Endothelial cell of umbilical vein (primary cell): ENCODE data around the gene KCNJ8. TPM values are rescaled to one million over a fixed set of nuclear protein-coding genes. Genes with fewer than 3 reads are reported as not detected.

Experiments used
- BruUV-seq: library from RNA; stranded (reverse); fragments of 400-500 nt; replicated peaks from 2 replicates; lab custom pipeline; 2021; lab: Mats Ljungman, UMichigan
- CTCF ChIA-PET: fragments of 300-600, 350-600 bp; sonication (Branson Sonifier 250); formaldehyde crosslinking; loops from one replicate; lab custom pipeline; 2021; ENCODE audit warnings: antibody characterized with exemption, inconsistent platforms; lab: Charles Lee
- POLR2A ChIA-PET: fragments of 300-600, 350-600 bp; sonication (Branson Sonifier 250); formaldehyde crosslinking; loops from one replicate; lab custom pipeline; 2021; ENCODE audit warnings: antibody characterized with exemption, inconsistent platforms; lab: Charles Lee
- DNase-seq: peaks from one replicate; pipeline ENCODE4 v3.0.0-alpha.2; 2011; ENCODE audit warnings: low read depth, low spot score
- FAIRE-seq: peaks from 2 replicates; lab custom pipeline; 2011; peaks lifted over from hg19 to GRCh38; lab: Jason Lieb, UNC
- H2AFZ ChIP-seq: 2 replicates; pipeline ENCODE4 v1.6.0; 2012; ENCODE audit warnings: low read depth, low read length, control low read depth, inconsistent platforms
- H3K27ac ChIP-seq: 2 replicates; pipeline ENCODE4 v1.5.1; 2011; ENCODE audit warnings: low read depth, mild to moderate bottlenecking, control low read depth, low read length, moderate library complexity; ENCODE audit not compliant: insufficient read depth
- H3K27me3 ChIP-seq, 2 experiments: 2 replicates each; pipeline versions ENCODE4 v1.6.0 to v1.6.1; 2011; ENCODE audit warnings: low read length in 2 of 2, mixed read lengths in 1 of 2; ENCODE audit not compliant: control insufficient read depth in 2 of 2, insufficient read depth in 2 of 2
- H3K36me3 ChIP-seq, 2 experiments: 2 replicates in 1 of 2; 3 replicates in 1 of 2; pipeline ENCODE4 v1.5.1; 2011; ENCODE audit warnings: low read length in 2 of 2, mild to moderate bottlenecking in 1 of 2, moderate library complexity in 1 of 2; ENCODE audit not compliant: control insufficient read depth in 2 of 2, insufficient read depth in 2 of 2; ENCODE audit errors: extremely low read depth in 1 of 2
- H3K4me1 ChIP-seq: 3 replicates; pipeline ENCODE4 v1.5.1; 2011; ENCODE audit warnings: mild to moderate bottlenecking, low read length; ENCODE audit not compliant: control insufficient read depth, insufficient read depth; ENCODE audit errors: extremely low read depth
- H3K4me2 ChIP-seq: 2 replicates; pipeline ENCODE4 v1.6.1; 2011; ENCODE audit warnings: low read length, control low read depth, mixed read lengths; ENCODE audit not compliant: insufficient read depth
- H3K4me3 ChIP-seq, 3 experiments: fragments of 200-600 bp in 1 of 3; sonication (generic), shearing (Covaris generic) in 1 of 3; replicated peaks in 1 of 3; 2 replicates each; pipeline ENCODE4 v1.5.1; 2011 to 2016; ENCODE audit warnings: control low read depth in 3 of 3, low read length in 3 of 3, mild to moderate bottlenecking in 2 of 3, inconsistent platforms in 1 of 3, low read depth in 1 of 3, moderate library complexity in 1 of 3; ENCODE audit not compliant: insufficient read depth in 1 of 3
- H3K79me2 ChIP-seq: 2 replicates; pipeline ENCODE4 v1.6.0; 2012; ENCODE audit warnings: low read length, inconsistent platforms; ENCODE audit not compliant: control insufficient read depth, insufficient read depth
- H3K9ac ChIP-seq: replicated peaks from 2 replicates; pipeline ENCODE3; 2011; ENCODE audit warnings: low read length, control low read depth; ENCODE audit not compliant: insufficient read depth; ENCODE audit errors: extremely low read depth
- H3K9me1 ChIP-seq: replicated peaks from 3 replicates; pipeline ENCODE4 v1.6.0; 2011; ENCODE audit warnings: mild to moderate bottlenecking, low read length; ENCODE audit not compliant: control insufficient read depth, insufficient read depth; ENCODE audit errors: extremely low read depth
- H3K9me3 ChIP-seq: replicated peaks from 2 replicates; pipeline ENCODE4 v1.5.1; 2012; ENCODE audit warnings: low read length, inconsistent platforms; ENCODE audit not compliant: control insufficient read depth, insufficient read depth
- H4K20me1 ChIP-seq: replicated peaks from 2 replicates; pipeline ENCODE3; 2011; ENCODE audit warnings: mild to moderate bottlenecking, low read length; ENCODE audit not compliant: control insufficient read depth, insufficient read depth; ENCODE audit errors: extremely low read depth
- CTCF ChIP-seq, 2 donors: IDR thresholded peaks; 1 replicate in 1 of 2; 2 replicates in 1 of 2; pipeline ENCODE4 v1.5.1; 2011; ENCODE audit warnings: low read length in 2 of 2, mild to moderate bottlenecking in 2 of 2, moderate library complexity in 2 of 2, control low read depth in 1 of 2, inconsistent platforms in 1 of 2, low read depth in 1 of 2; ENCODE audit not compliant: insufficient read depth in 1 of 2; ENCODE audit errors: extremely low read depth in 1 of 2
- EZH2 ChIP-seq: IDR thresholded peaks from 2 replicates; pipeline ENCODE4 v1.6.1; 2012; ENCODE audit warnings: borderline replicate concordance, low read depth, mild to moderate bottlenecking, moderate library complexity, low read length, inconsistent platforms; ENCODE audit not compliant: severe bottlenecking
- FOS ChIP-seq: IDR thresholded peaks from 2 replicates; pipeline ENCODE4 v1.6.1; 2011; ENCODE audit warnings: mild to moderate bottlenecking, low read length, moderate library complexity, borderline replicate concordance; ENCODE audit not compliant: insufficient read depth
- GATA2 ChIP-seq: IDR thresholded peaks from 2 replicates; pipeline ENCODE4 v1.7.0; 2011; ENCODE audit warnings: low read depth, mild to moderate bottlenecking, moderate library complexity, mixed read lengths, low read length; ENCODE audit not compliant: insufficient read length, insufficient read depth
- JUN ChIP-seq: IDR thresholded peaks from 2 replicates; pipeline ENCODE4 v1.6.1; 2011; ENCODE audit warnings: borderline replicate concordance, low read depth; ENCODE audit not compliant: insufficient read length, insufficient read depth
- MYC ChIP-seq: IDR thresholded peaks from one replicate; pipeline ENCODE4 v1.6.1; 2011; ENCODE audit warnings: mild to moderate bottlenecking, low read depth, low read length
- POLR2A ChIP-seq: IDR thresholded peaks from 2 replicates; pipeline ENCODE4 v1.6.1; 2012; ENCODE audit warnings: low read depth, mild to moderate bottlenecking, control low read depth, low read length
- POLR2AphosphoS5 ChIP-seq: IDR thresholded peaks from 2 replicates; pipeline ENCODE4 v1.6.1; 2012; ENCODE audit warnings: low read depth, mild to moderate bottlenecking, control low read depth, low read length, moderate library complexity; ENCODE audit not compliant: insufficient read depth
- dilution Hi-C: fragments of 300-500 bp; cut with MboI; formaldehyde crosslinking; loops from one replicate; pipeline ENCODE4 v1.15.0; 2019; ENCODE audit warnings: low sequenced_read_pairs; ENCODE audit not compliant: extremely low pct_ligation_motif_present
- intact Hi-C: fragments of 100-400 bp; cut with micrococcal nuclease; formaldehyde crosslinking; loops from one replicate; pipeline ENCODE4 v1.10.0; 2022
- polyA plus RNA-seq, 4 experiments: library from polyadenylated mRNA; depleted of rRNA in 3 of 4; stranded (reverse) in 3 of 4; unstranded in 1 of 4; fragments of >200 nt; gene quantifications; 2 replicates each; pipeline versions ENCODE4 v1.2.1 to v1.2.3, GENCODE V29; 2011 to 2012; ENCODE audit warnings: missing spikeins in 1 of 4
- total RNA-seq: library from RNA; stranded (reverse); gene quantifications from 2 replicates; pipeline ENCODE4 v1.2.3, GENCODE V29; 2021
- TF ChIP-seq, protein P1 (sequence below): IDR thresholded peaks from 2 replicates; pipeline ENCODE4 v1.6.1; 2011; ENCODE audit not compliant: insufficient read depth, insufficient read length

The KCNJ8 gene
- total and polyA plus RNA-seq, 2 donors (not counting 3 experiments of a cell fraction or from before 2014, with no cell fraction given), result not detected

DNA sequence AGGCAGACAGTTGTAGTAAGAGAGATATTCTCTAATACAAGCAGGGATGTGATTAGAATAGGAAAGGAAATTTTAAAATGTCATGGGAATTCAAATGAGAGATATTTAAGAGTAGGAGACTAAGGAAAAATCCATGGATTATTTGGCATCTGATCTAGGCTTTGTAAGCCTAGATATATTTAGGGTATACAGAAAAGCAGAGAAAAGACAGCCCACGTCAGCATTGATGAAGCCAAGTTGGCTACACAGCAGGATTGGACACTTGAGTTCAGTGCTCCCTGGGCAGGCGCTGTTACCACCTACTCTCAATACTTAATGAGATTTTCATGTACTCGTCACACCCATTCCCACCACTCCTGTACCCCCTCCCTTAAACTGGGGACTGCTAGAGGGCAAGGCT is 1.7 kb upstream of the KCNJ8 start:
- Histone ChIP-seq H3K4me3 (no peak overlapping the region), H2AFZ (no peak overlapping the region), H3K27me3 (peaks cover 28 to 36% of the 10 kb centered on the region in 2 experiments), H3K27ac (no peak overlapping the region), H4K20me1 (no peaks in the 10 kb centered on the region), H3K36me3 (no peaks in the 10 kb centered on the region), H3K9ac (no peak overlapping the region), H3K4me2 (no peak overlapping the region), H3K4me1 (no peaks in the 10 kb centered on the region), H3K9me3 (no peaks in the 10 kb centered on the region), H3K9me1 (no peaks in the 10 kb centered on the region), H3K79me2 (no peaks in the 10 kb centered on the region)
- FAIRE-seq, result no peak
- TF ChIP-seq, protein P1, sequence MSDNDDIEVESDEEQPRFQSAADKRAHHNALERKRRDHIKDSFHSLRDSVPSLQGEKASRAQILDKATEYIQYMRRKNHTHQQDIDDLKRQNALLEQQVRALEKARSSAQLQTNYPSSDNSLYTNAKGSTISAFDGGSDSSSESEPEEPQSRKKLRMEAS, result no peak
- no peak for TF ChIP-seq EZH2
- TF ChIP-seq GATA2, result no peak
- TF ChIP-seq POLR2AphosphoS5, result no peak
- TF ChIP-seq CTCF (IDR thresholded peaks at IDR 0.05; ENCODE audit: extremely low read depth in 1 of 2, insufficient read depth in 1 of 2, low read depth in 1 of 2, low read length in 2 of 2), result no peak
- TF ChIP-seq JUN, result no peak
- no peak for TF ChIP-seq MYC
- TF ChIP-seq FOS, result no peak
- TF ChIP-seq POLR2A, result no peak
- BruUV-seq, result no TSS peak
- dilution Hi-C loops, result no loop called here
- intact Hi-C loops, result no loop called here
- ChIA-PET CTCF (no interaction called here), POLR2A (no interaction called here)
- no peak for DNase-seq
